GM15510 (cell line): ENCODE results near the gene TNS3.

Source experiments
- POLR2A ChIP-seq: IDR thresholded peaks from 3 replicates; pipeline ENCODE4 v1.6.1; 2011; ENCODE audit warnings: borderline replicate concordance; ENCODE audit not compliant: insufficient read length; ENCODE audit errors: extremely low read depth

The TNS3 gene

GRCh38 chr7:47413526-47414341, 168.2 kb downstream of the TNS3 start:
- no peak for TF ChIP-seq POLR2A

GRCh38 chr7:47411901-47412300, 170.0 kb downstream of the TNS3 start:
- TF ChIP-seq POLR2A, result no peak

- TF ChIP-seq POLR2A, result no peak
These were observed 170.5 kb downstream of the TNS3 start for GRCh38 chr7:47411281-47411869.

- no peak for TF ChIP-seq POLR2A
These were observed 173.2 kb downstream of the TNS3 start for GRCh38 chr7:47408675-47409074.

GRCh38 chr7:47407821-47408674, 173.9 kb downstream of the TNS3 start:
- no peak for TF ChIP-seq POLR2A

GRCh38 chr7:47407136-47407535, 174.8 kb downstream of the TNS3 start:
- no peak for TF ChIP-seq POLR2A

GRCh38 chr7:47406801-47407129, 175.1 kb downstream of the TNS3 start:
- no peak for TF ChIP-seq POLR2A

- no peak for TF ChIP-seq POLR2A
These were observed 175.8 kb downstream of the TNS3 start for GRCh38 chr7:47405921-47406800.

GRCh38 chr7:47405286-47405904, 176.5 kb downstream of the TNS3 start:
- TF ChIP-seq POLR2A, result no peak

- no peak for TF ChIP-seq POLR2A
These were observed 177.9 kb downstream of the TNS3 start for GRCh38 chr7:47404010-47404409.

GRCh38 chr7:47402941-47403866, 178.7 kb downstream of the TNS3 start:
- TF ChIP-seq POLR2A, result no peak

- no peak for TF ChIP-seq POLR2A
These were observed 180.0 kb downstream of the TNS3 start for GRCh38 chr7:47401611-47402570.
